ENCODE results near the gene STMN3. TPM values are rescaled to one million over a fixed set of nuclear protein-coding genes. Genes with fewer than 3 reads are reported as not detected.

The STMN3 gene
- total and polyA plus RNA-seq, 2 of the 8 experiments (the other 6 are each of a cell fraction or from before 2014, with no cell fraction given) = 51.5 to 63.1 TPM

GRCh38 chr20:63620991-63621390 is 32.2 kb downstream of the STMN3 start:
- Histone ChIP-seq H3K79me1 (ENCODE audit: low read depth, low read length) (peaks cover 7% of the 10 kb centered on the region), H3K27ac (ENCODE audit: low read depth, low read length) (no peak overlapping the region), H3K14ac (ENCODE audit: insufficient read length) (no peak overlapping the region), H2BK120ac (replicated peaks; ENCODE audit: low read depth, low read length) (no peak overlapping the region), H3K4ac (replicated peaks; ENCODE audit: insufficient read length, low read depth, low read length) (no peak overlapping the region), H2AFZ (ENCODE audit: low read length) (no peak overlapping the region), H4K8ac (ENCODE audit: extremely low read depth, insufficient read depth, low read length) (no peak overlapping the region), H4K91ac (replicated peaks; ENCODE audit: insufficient read length, low read length) (no peak overlapping the region), H2BK15ac (ENCODE audit: low read length) (no peak overlapping the region), H3K23me2 (ENCODE audit: low read depth, low read length) (peaks cover 3% of the 10 kb centered on the region; the same call in 1 of the 2 replicates), H3K27me3 (replicated peaks in 1 of 4; ENCODE audit: control insufficient read depth in 3 of 4, extremely low read depth in 1 of 4, insufficient read depth in 3 of 4, low read length in 3 of 4) (no peaks in the 10 kb centered on the region; a peak in 2 of 7 replicates), H2BK12ac (ENCODE audit: low read depth, low read length) (no peak overlapping the region), H3K4me2 (ENCODE audit: insufficient read depth in 1 of 2, low read depth in 2 of 2, low read length in 2 of 2) (no peak overlapping the region), H3K4me3 (ENCODE audit: extremely low read depth in 1 of 4, insufficient read depth in 2 of 4, low read depth in 3 of 4, low read length in 4 of 4) (no peak overlapping the region), H3K18ac (ENCODE audit: extremely low read depth, low read length) (no peak overlapping the region), H3K9ac (replicated peaks in 1 of 4; ENCODE audit: extremely low read depth in 1 of 4, low read depth in 3 of 4, low read length in 3 of 4) (no peak overlapping the region), H2AK5ac (ENCODE audit: low read depth, low read length) (no peak overlapping the region), H2BK5ac (ENCODE audit: low read depth, low read length) (no peak overlapping the region), H3K79me2 (ENCODE audit: control insufficient read depth in 1 of 2, insufficient read depth in 2 of 2, low read length in 2 of 2) (peaks cover 0 to 51% of the 10 kb centered on the region in 2 experiments; a peak in 2 of 4 replicates), H3K56ac (replicated peaks; ENCODE audit: insufficient read length, low read depth, low read length) (no peak overlapping the region), H4K5ac (ENCODE audit: insufficient read length, low read depth, low read length) (no peak overlapping the region), H4K20me1 (replicated peaks in 1 of 2; ENCODE audit: control insufficient read depth in 1 of 2, insufficient read depth in 2 of 2, low read length in 2 of 2) (peaks cover 0 to 5% of the 10 kb centered on the region in 2 experiments), H2BK20ac (ENCODE audit: low read length) (no peak overlapping the region), H3K23ac (ENCODE audit: insufficient read length) (no peak overlapping the region), H3K36me3 (ENCODE audit: control insufficient read depth in 2 of 4, insufficient read depth in 4 of 4, low read length in 3 of 4) (peaks cover 5 to 9% (median 6%) of the 10 kb centered on the region in 4 experiments; a peak in 5 of 8 replicates), H3K4me1 (replicated peaks in 1 of 4; ENCODE audit: control insufficient read depth in 3 of 4, insufficient read depth in 4 of 4, low read length in 3 of 4) (peaks cover 0 to 2% (median 0%) of the 10 kb centered on the region in 4 experiments; a peak in 2 of 7 replicates), H3K9me3 (ENCODE audit: insufficient read depth in 2 of 2, low read depth in 1 of 2, low read length in 1 of 2) (no peaks in the 10 kb centered on the region)
- CTCF ChIA-PET (ENCODE audit: partially characterized antibody) = interaction anchor here (0.7 to 1.3 kb wide), 8 partner anchors 9 to 490 kb away, joined by 3 to 6 read pairs (median 3); partner anchors contain the start of gene STMN3
- WGBS, 2 experiments (ENCODE audit: extremely low coverage in 1 of 2, insufficient coverage in 1 of 2, insufficient read length in 1 of 2, insufficient replicate concordance in 2 of 2, low coverage in 1 of 2, low lambda C conversion rate in 2 of 2, missing lambda C conversion rate in 1 of 2) = 92% methylated on average over 8 of the region's 8 CpGs; no CpG with 5 or more reads in 1 of the 2 experiments
- no peak for TF ChIP-seq POU5F1 (IDR thresholded peaks at IDR 0.05; ENCODE audit: low read depth, low read length)
- TF ChIP-seq EP300 (IDR thresholded peaks at IDR 0.05; ENCODE audit: borderline replicate concordance in 1 of 2, low read depth in 2 of 2, low read length in 2 of 2) = no peak
- TF ChIP-seq ZNF274 (IDR thresholded peaks at IDR 0.05; ENCODE audit: borderline replicate concordance, extremely low read depth, low read length) = no peak
- TF ChIP-seq RXRA (IDR thresholded peaks at IDR 0.05; ENCODE audit: insufficient read depth, low read depth, low read length) = no peak
- POLR2A ChIA-PET (ENCODE audit: partially characterized antibody) = interaction anchor here (0.7 to 1.3 kb wide), 5 partner anchors 10 to 92 kb away, joined by 3 to 6 read pairs (median 3); no protein-coding TSS in a partner anchor
- no peak for FAIRE-seq
- no peak for DNase-seq (ENCODE audit: low read depth in 1 of 2, low spot score in 2 of 2)

Data from H1 (cell line).